ENCODE results near the gene PZP. TPM values are rescaled to one million over a fixed set of nuclear protein-coding genes. Genes with fewer than 3 reads are reported as not detected.
"Not testable (repeated sequence)": the region's sequence is repeated elsewhere in the genome, so short reads cannot be mapped to it uniquely, and the experiment has no call there.

The PZP gene
- polyA plus RNA-seq, 4 donors = 0.16 to 0.93 (median 0.56) TPM

- DNase-seq (ENCODE audit: low read depth in 4 of 4, low spot score in 2 of 4) = no peak
Measured at GRCh38 chr12:9198012-9198411, 10.2 kb downstream of the PZP start.

DNA sequence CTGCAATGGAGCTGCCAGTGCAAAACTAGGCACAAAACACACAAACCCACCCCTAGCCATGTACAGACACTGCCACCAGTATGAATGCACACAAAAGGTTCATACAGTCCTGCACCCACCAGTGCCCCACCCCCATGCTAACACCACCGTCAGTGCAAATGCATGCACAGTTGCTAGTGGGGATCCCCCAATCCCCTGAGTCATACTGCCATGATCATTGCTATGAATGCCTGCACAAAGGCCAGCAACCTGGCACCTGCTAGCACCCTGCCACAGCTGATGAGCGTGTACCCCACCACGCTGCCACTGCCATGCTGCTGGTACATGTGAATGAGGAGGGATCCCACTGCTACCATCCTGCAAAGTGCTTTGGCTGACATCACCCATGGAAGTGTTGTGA, 23.9 kb downstream of the PZP start:
- no peak for DNase-seq (ENCODE audit: low read depth in 4 of 4, low spot score in 2 of 4)

- no peak for DNase-seq (ENCODE audit: low read depth in 4 of 4, low spot score in 2 of 4)
Measured at GRCh38 chr12:9180810-9181209, 27.4 kb downstream of the PZP start.

GRCh38 chr12:9179781-9180180, 28.4 kb downstream of the PZP start:
- DNase-seq (ENCODE audit: low read depth in 4 of 4, low spot score in 2 of 4) = no peak

- no peak for DNase-seq (ENCODE audit: low read depth in 4 of 4, low spot score in 2 of 4)
Measured at GRCh38 chr12:9169979-9170634, 38.1 kb downstream of the PZP start.

DNA sequence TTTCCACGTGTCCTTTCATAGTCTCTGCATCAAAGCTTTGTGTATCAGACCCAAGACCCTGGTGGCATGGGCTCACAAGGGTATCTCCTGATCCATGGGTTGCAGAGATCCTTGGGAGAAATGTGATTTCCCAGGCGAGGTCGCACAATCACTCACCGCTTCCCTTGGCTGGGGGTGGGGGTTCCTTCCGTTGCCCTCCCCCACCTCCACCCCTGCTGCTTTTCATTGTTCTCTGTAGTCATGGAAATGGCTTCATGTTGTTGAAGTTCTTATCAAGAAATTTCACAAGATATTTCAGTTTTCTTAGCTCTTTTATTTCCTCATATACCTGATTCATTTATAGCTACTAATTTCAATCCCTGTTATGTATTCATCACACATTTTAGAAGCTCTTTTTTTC, 40.9 kb downstream of the PZP start:
- not testable (repeated sequence) for DNase-seq (ENCODE audit: low read depth in 4 of 4, low spot score in 2 of 4)

DNA sequence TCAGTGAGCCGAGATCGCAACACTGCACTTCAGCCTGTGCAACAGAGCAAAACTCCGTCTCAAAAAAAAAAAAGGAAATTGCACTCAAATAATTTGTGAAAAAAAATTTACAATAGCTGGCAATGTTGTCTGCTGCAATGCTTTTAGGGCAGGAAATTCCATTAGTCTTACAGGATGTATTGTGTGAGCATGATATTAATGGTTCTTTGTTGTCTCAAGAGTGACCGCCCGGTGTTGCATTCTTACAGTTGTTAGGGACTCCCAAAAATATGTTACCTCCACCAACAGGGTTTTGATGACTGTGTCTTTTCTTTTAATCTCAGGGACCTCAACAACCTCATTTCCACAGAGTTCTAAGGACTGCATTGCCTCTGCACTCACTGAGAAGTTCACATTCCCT, 44.8 kb downstream of the PZP start:
- no peak for DNase-seq (ENCODE audit: low read depth in 4 of 4, low spot score in 2 of 4)

DNA sequence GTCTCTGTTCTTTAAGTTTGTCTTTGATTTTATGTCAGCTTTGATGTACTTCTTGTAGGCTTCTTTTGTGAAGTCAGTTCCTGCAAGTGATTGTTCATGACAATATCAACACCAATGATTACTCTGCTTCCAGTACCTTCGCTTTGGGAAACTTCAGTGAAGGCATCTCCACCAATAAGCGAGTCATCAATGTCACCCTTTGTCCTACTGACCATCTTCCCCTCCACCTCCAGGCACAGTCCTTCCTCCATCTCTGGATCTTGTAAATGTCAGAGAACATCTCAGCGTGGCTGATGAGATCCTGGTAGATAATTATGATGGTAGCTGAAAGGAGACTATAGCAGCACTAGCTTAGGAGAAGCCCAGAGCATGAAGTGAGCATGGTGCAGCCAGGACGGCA, 52.1 kb downstream of the PZP start:
- DNase-seq (ENCODE audit: low read depth in 4 of 4, low spot score in 2 of 4) = no peak

GRCh38 chr12:9149372-9149771, 58.8 kb downstream of the PZP start:
- no peak for DNase-seq (ENCODE audit: low read depth in 4 of 4, low spot score in 2 of 4)

GRCh38 chr12:9148926-9149325, 59.3 kb downstream of the PZP start:
- DNase-seq (ENCODE audit: low read depth in 4 of 4, low spot score in 2 of 4) = no peak

DNA sequence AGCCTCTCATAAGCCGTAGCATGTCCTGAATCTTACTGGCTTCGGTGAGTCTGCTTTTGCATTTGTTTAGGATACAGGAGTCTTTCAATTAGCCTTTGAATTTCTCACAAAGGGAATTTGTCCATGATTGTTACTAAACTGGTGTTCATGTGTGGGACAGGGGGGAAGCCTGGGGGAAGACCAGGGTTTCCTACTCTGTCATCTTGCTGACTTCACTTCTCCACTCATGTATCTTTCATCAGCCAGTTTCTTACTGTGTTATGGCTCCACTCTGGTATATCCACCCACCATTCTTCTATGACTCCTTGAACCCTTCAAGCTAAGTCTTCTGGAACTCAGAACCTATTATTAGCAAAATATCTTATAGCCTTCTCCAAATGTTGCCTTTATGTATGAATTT, 60.7 kb downstream of the PZP start:
- no peak for DNase-seq (ENCODE audit: low read depth in 4 of 4, low spot score in 2 of 4)

GRCh38 chr12:9144730-9145106, 63.5 kb downstream of the PZP start:
- DNase-seq (ENCODE audit: low read depth in 4 of 4, low spot score in 2 of 4) = no peak

DNA sequence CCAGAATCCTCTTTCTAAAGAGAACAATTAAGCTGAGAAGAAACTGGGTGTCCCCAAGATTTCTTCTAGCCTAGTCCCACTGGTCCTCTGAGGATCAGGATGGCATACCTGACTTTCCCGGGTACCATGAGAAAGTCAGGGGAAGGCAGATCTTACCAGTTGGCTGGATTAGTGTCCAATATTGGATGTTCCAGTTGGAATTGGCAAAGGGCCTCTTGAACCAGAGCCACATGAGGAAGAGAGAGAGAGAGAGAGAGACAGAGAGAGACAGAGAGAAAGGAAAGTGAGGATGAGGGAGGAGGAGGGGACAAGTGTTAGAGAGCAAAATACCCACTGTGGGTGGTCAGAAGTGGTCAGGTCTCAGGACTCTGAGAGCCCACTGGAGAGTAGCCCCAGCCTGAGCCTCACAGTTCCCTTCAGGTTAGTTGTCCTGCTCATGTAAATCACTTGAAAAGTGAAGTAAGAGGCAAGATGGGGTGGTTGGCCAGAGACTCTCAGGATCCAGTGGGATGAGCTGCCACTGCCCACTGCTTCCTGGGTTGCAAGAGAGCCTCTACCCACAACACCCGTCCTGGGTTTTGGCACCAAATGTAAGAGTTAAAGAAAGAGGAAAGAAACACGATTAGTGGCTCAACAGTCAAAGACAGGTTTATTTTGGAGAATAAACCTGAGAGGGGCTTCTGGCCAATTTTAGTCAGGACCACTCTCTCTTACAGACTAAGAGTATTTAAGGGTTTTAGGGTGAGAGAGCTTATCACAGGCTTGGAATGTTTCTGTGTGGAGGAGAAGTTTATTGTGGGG, 64.1 kb downstream of the PZP start:
- no peak for DNase-seq (ENCODE audit: low read depth in 4 of 4, low spot score in 2 of 4)

- DNase-seq (ENCODE audit: low read depth in 4 of 4, low spot score in 2 of 4) = no peak
Measured at GRCh38 chr12:9143137-9143536, 65.1 kb downstream of the PZP start.

DNA sequence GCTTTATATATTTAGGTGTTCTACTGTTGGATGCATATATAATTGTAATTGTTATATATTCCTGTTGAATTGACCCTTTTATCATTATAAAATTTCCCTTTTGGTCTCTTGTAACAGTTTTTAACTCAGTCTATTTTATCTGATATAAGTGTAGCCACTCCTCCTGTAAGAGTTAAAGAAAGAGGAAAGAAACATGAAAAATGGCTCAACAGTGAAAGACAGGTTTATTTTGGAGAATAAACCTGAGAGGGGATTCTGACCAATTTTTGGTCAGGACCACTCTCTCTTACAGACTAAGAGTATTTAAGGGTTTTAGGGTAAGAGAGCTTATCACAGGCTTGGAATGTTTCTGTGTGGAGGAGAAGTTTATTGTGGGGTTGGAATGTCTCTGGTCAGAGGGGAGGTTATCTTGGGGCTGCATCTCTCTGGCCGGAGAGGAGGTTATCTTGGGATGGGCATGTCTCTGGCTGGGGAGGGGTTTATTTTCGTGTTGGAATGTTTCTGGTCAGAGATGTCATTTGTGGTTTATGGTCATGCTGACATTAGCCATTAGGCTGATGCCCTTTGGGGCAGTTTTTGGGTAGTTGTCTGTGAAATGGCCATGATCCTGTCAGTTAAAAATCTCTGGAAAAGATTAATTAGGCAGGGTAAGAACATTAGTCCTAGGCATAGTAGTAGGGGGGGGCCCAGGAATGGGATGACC, 68.5 kb downstream of the PZP start:
- DNase-seq (ENCODE audit: low read depth in 4 of 4, low spot score in 2 of 4) = not testable (repeated sequence)

DNA sequence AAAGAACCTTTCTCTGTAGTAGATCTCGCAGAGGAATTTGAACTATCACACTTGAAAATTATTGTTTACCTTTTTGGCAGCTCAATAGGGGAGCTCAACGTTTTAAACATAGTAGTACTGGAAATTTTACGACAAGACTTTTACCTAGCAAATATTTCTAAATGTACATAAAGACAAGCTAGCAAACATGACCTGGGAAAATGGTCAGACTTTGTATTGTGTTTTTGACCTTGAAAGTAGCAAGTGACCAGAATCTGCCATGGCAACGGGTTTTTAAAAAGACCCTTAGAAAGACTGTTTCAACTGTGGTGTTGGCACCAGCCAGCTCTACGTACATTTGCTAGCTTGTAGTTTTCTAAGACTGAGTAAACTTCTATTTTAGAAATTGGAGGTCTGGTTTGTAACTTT, 72.3 kb downstream of the PZP start:
- DNase-seq (ENCODE audit: low read depth in 4 of 4, low spot score in 2 of 4) = no peak

DNA sequence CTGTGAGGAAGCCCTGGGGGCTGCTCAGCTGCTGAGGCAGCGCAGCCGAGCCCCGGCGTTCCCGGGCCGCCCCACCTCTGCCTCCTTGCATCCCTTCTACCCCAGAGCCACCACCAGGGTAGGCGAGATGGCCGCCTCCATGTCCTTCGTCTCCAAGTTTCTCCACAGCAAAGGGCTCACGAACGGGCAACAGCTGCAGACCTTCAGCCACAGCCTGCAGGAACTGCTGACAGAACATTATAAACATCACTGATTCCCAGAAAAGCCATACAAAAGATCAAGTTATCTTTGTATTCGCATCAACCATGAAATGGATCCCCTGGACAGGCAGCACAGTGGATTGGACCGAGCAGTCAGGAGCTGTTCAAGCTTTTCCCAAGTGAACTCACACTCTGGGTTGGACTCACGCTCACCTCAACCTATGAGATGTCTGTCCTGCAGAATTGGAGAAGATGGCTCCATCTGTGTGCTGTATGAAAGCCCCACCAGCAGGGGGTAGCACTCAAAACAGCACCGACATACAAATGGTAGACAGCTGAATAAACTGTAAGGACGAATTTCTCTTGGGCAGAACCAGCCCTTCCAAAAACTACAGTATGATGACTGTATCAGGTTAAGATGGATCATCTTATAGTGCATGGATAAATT, 73.1 kb downstream of the PZP start:
- DNase-seq (ENCODE audit: low read depth in 4 of 4, low spot score in 2 of 4) = no peak

GRCh38 chr12:9133216-9133916, 74.8 kb downstream of the PZP start:
- DNase-seq (ENCODE audit: low read depth in 4 of 4, low spot score in 2 of 4) = no peak

DNA sequence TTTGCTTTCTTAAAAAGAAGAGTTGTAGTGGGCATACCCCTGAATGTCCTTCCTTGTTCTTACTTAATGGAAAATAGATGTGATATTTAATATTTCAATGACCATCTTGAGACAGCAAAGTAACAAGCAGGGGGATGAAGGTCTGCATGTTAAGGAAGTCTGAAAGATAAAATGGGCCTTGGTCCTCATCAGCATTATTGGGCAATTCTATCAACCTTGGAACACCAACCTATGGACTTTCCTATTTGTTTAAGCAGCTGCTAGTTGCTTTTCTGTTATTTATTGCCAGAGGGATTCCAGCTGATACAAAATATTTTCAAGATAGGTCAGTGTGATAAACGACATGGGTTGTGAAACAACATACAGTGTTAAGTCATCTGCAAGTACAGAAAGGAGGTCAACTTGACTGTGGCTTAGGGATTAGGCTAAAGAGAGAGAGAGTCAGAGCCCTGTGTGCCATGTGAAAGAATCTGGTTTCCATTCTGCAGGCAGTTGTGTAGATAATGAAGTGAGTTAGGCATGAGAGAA, 76.1 kb downstream of the PZP start:
- DNase-seq (ENCODE audit: low read depth in 4 of 4, low spot score in 2 of 4) = no peak

GRCh38 chr12:9130244-9130643, 78.0 kb downstream of the PZP start:
- DNase-seq (ENCODE audit: low read depth in 4 of 4, low spot score in 2 of 4) = no peak

Data from left renal cortex interstitium (tissue), 4 donors.